GM12878 (cell line): ENCODE measurements around the gene COL27A1. TPM values are rescaled to one million over a fixed set of nuclear protein-coding genes. Genes with fewer than 3 reads are reported as not detected.

ENCODE experiments used
- ATAC-seq: fragments of 200-7000 bp; cut with Tn5 transposase; 3 replicates; pipeline ENCODE4 v1.9.1; 2020; ENCODE audit warnings: mild to moderate bottlenecking, moderate library complexity
- BruUV-seq: library from RNA; stranded (reverse); fragments of 400-500 nt; replicated peaks from 2 replicates; lab custom pipeline; 2021; lab: Mats Ljungman, UMichigan
- CTCF ChIA-PET: fragments of 300-600 bp; sonication (Branson Sonifier 250); formaldehyde crosslinking; extraction: SDS; loops from one replicate; lab custom pipeline; 2021; ENCODE audit warnings: inconsistent platforms; lab: Yijun Ruan, JAX
- POLR2A ChIA-PET: fragments of 350-600 bp; formaldehyde crosslinking; extraction: SDS; loops from one replicate; lab custom pipeline; 2021; ENCODE audit warnings: inconsistent platforms; lab: Charles Lee
- RAD21 ChIA-PET: fragments of 300-600 bp; sonication (Branson Sonifier 250); formaldehyde crosslinking; loops from one replicate; lab custom pipeline; 2023; ENCODE audit warnings: antibody characterized with exemption; ENCODE audit not compliant: unreplicated experiment; lab: Charles Lee
- SMC1A ChIA-PET: fragments of 300-600 bp; sonication (Branson Sonifier 250); formaldehyde crosslinking; loops from one replicate; lab custom pipeline; 2023; ENCODE audit not compliant: unreplicated experiment, uncharacterized antibody; lab: Charles Lee
- DNase-seq: peaks from one replicate; pipeline ENCODE4 v3.0.0-alpha.2; 2011; ENCODE audit warnings: low read depth, low spot score
- FAIRE-seq: peaks from 3 replicates; lab custom pipeline; 2011; peaks lifted over from hg19 to GRCh38; lab: Jason Lieb, UNC
- H2AFZ ChIP-seq: 2 replicates; pipeline ENCODE4 v1.6.0; 2011; ENCODE audit warnings: low read depth, low read length, control low read depth; ENCODE audit not compliant: control insufficient read depth
- H3K27ac ChIP-seq: 2 replicates; pipeline ENCODE4 v1.5.1; 2011; ENCODE audit warnings: control low read depth; ENCODE audit not compliant: control insufficient read depth, insufficient read depth
- H3K27me3 ChIP-seq, 2 experiments: replicated peaks in 1 of 2; 2 replicates each; pipeline versions ENCODE4 v1.6.0 to v1.6.1; 2011; ENCODE audit warnings: low read length in 1 of 2; ENCODE audit not compliant: control insufficient read depth in 2 of 2, insufficient read depth in 2 of 2
- H3K36me3 ChIP-seq, 2 experiments: 2 replicates each; pipeline ENCODE4 v1.5.1; 2011; ENCODE audit warnings: low read length in 1 of 2; ENCODE audit not compliant: control insufficient read depth in 2 of 2, insufficient read depth in 2 of 2
- H3K4me1 ChIP-seq: 2 replicates; pipeline ENCODE4 v1.6.1; 2011; ENCODE audit warnings: mild to moderate bottlenecking, low read length, moderate library complexity, mixed read lengths; ENCODE audit not compliant: control insufficient read depth, insufficient read depth
- H3K4me2 ChIP-seq: 2 replicates; pipeline ENCODE4 v1.6.0; 2011; ENCODE audit warnings: control low read depth; ENCODE audit not compliant: control insufficient read depth, insufficient read depth
- H3K4me3 ChIP-seq: fragments of 200-600 bp; sonication (generic); 2 replicates; pipeline ENCODE4 v1.5.1; 2016
- H3K79me2 ChIP-seq: 2 replicates; pipeline ENCODE4 v1.6.0; 2011; ENCODE audit warnings: low read length; ENCODE audit not compliant: control insufficient read depth, insufficient read depth
- H3K9ac ChIP-seq: 2 replicates; pipeline ENCODE4 v1.8.0; 2011; ENCODE audit warnings: low read length, control low read depth, mixed read lengths; ENCODE audit not compliant: control insufficient read depth, insufficient read depth
- H3K9me3 ChIP-seq: replicated peaks from 3 replicates; pipeline ENCODE4 v1.5.1; 2011; ENCODE audit warnings: mild to moderate bottlenecking, low read length; ENCODE audit not compliant: control insufficient read depth, insufficient read depth
- H4K20me1 ChIP-seq: 2 replicates; pipeline ENCODE4 v1.6.0; 2011; ENCODE audit not compliant: control insufficient read depth, insufficient read depth
- CEBPB ChIP-seq, 2 experiments: fragments of 150-350 bp in 1 of 2; IDR thresholded peaks; 2 replicates each; pipeline ENCODE4 v1.6.1; 2012 to 2014; ENCODE audit warnings: low read depth in 2 of 2, low read length in 2 of 2, borderline replicate concordance in 1 of 2, inconsistent platforms in 1 of 2
- IKZF1 ChIP-seq: fragments of 450-650 bp; conservative IDR thresholded peaks from 2 replicates; pipeline ENCODE4 v1.6.1; 2017; ENCODE audit warnings: antibody characterized with exemption, mild to moderate bottlenecking
- PKNOX1 ChIP-seq: fragments of 450-650 bp; IDR thresholded peaks from 2 replicates; pipeline ENCODE4 v1.6.1; 2016; ENCODE audit warnings: mild to moderate bottlenecking
- POLR2AphosphoS5 ChIP-seq: IDR thresholded peaks from 2 replicates; pipeline ENCODE4 v1.6.1; 2011; ENCODE audit warnings: mild to moderate bottlenecking, low read length, inconsistent platforms
- SREBF2 ChIP-seq: IDR thresholded peaks from 2 replicates; pipeline ENCODE4 v1.6.1; 2012; ENCODE audit warnings: mild to moderate bottlenecking, low read length
- TBL1XR1 ChIP-seq: IDR thresholded peaks from 2 replicates; pipeline ENCODE4 v1.6.1; 2012; ENCODE audit warnings: low read depth, low read length, improper control_type of control experiment
- ZNF207 ChIP-seq: fragments of 450-650 bp; IDR thresholded peaks from 2 replicates; pipeline ENCODE4 v1.6.1; 2014; ENCODE audit warnings: antibody characterized with exemption, mild to moderate bottlenecking, borderline replicate concordance
- WGBS: methylation state at CpG from one replicate; pipeline ENCODE4 v1.1.6; 2016; ENCODE audit warnings: low lambda C conversion rate; ENCODE audit not compliant: insufficient replicate concordance, insufficient coverage; ENCODE audit errors: missing lambda C conversion rate; 5-methylcytosine and 5-hydroxymethylcytosine counted together
- in situ Hi-C: fragments of 300-500 bp; cut with MboI; formaldehyde crosslinking; loops from 9 replicates; pipeline ENCODE4 v1.14.3; 2018; ENCODE audit warnings: mixed read lengths
- intact Hi-C: fragments of 100-400 bp; cut with micrococcal nuclease; formaldehyde crosslinking; loops from one replicate; pipeline ENCODE4 v1.14.2; 2022; ENCODE audit not compliant: unreplicated experiment
- polyA plus RNA-seq, 11 experiments: library from polyadenylated mRNA; depleted of rRNA in 4 of 11; unstranded in 6 of 11; stranded (reverse) in 5 of 11; fragments of >200 nt; fragmentation: Nextera tagmentation in 4 of 11; fragmentation: Illumina TruSeq in 1 of 11; extraction: Ambion mirVana in 4 of 11; extraction: Trizol in 1 of 11; gene quantifications; 1 replicate in 1 of 11; 2 replicates in 10 of 11; pipeline versions ENCODE4 v1.2.1 to v1.2.3, GENCODE V29; 2011 to 2016; ENCODE audit warnings: inconsistent platforms in 2 of 11, missing spikeins in 2 of 11, low read depth in 1 of 11
- total RNA-seq, 4 experiments: library from RNA; depleted of rRNA in 3 of 4; stranded (reverse); fragments of >200 nt in 3 of 4; fragmentation: Illumina TruSeq in 1 of 4; extraction: Trizol in 1 of 4; gene quantifications; 2 replicates each; pipeline versions ENCODE4 v1.2.1 to v1.2.3, GENCODE V29; 2013 to 2021

COL27A1 gene
- total and polyA plus RNA-seq, 10 of the 15 experiments (the other 5 are each of a cell fraction or from before 2014, with no cell fraction given): 0.10 TPM; not detected in 9

- Histone ChIP-seq H3K79me2 (no peaks in the 10 kb centered on the region), H2AFZ (no peak overlapping the region), H3K4me2 (no peak overlapping the region), H3K36me3 (no peaks in the 10 kb centered on the region), H3K9me3 (no peaks in the 10 kb centered on the region), H3K4me3 (no peak overlapping the region), H3K9ac (no peak overlapping the region), H4K20me1 (no peaks in the 10 kb centered on the region), H3K27ac (no peak overlapping the region), H3K27me3 (peaks cover 0 to 3% of the 10 kb centered on the region in 2 experiments; a peak in 3 of 4 replicates), H3K4me1 (no peaks in the 10 kb centered on the region)
- ChIA-PET CTCF (no interaction called here), RAD21 (no interaction called here), SMC1A (no interaction called here), POLR2A (no interaction called here)
- no peak for ATAC-seq
- no peak for DNase-seq
- 27% methylated on average over 8 of the region's 8 CpGs for WGBS
- in situ Hi-C loops: no loop called here
- TF ChIP-seq POLR2AphosphoS5: no peak
- TF ChIP-seq CEBPB (IDR thresholded peaks at IDR 0.05; ENCODE audit: borderline replicate concordance in 1 of 2, low read depth in 2 of 2, low read length in 2 of 2): no peak
- no peak for TF ChIP-seq PKNOX1
- TF ChIP-seq ZNF207: no peak
- no peak for TF ChIP-seq SREBF2
- TF ChIP-seq IKZF1: no peak
- no peak for TF ChIP-seq TBL1XR1
- intact Hi-C loops: no loop called here
- no peak for FAIRE-seq
- no TSS peak for BruUV-seq
Measured at GRCh38 chr9:114198249-114199040, 43.1 kb downstream of the COL27A1 start.
